ENCODE results near the gene TLR6. TPM values are rescaled to one million over a fixed set of nuclear protein-coding genes. Genes with fewer than 3 reads are reported as not detected.
A peak's percentile ranks its signal among the peaks of the same experiment; 100 is the strongest.

TLR6 gene
- total and polyA plus RNA-seq, 4 donors: 0.26 to 2.1 (median 1.3) TPM

DNA sequence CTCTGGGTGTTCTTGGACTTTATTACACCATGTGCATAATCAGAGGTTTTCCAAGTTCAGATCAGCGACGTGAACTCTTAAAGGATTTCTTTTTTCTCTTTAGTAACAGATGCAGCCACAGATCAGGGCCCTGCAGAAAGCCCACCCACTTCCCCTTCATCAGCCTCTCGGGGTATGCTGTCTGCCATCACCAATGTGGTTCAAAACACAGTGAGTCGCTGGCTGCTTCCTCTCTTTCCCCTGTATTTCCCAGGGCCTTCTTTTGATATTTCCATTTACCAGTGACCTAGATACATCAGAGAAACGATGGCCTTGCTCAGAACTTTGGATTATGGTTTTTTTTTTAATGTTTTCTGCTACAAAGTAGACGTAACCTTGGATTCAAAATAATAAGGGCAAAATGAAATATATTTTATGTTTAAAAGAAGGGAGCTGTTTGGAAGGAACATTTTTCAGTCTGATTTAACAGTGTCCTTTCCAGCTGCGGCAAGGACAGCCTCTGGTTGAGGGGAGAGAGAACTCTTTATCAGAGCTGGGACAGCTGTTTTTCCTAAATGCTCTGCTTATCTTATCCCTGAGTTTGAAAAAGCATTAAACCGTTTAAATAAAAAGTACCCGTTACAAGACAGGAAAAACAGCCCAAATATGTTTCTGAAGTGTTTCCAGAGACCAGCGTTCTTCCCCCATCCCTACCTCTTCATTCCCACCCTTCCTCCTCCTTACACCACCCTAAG, 49.2 kb upstream of the TLR6 start (continued):
- no peak for TF ChIP-seq GABPA (IDR thresholded peaks at IDR 0.05 in 1 of 2, conservative IDR thresholded peaks at IDR 0.05 in 1 of 2)
- TF ChIP-seq NR2F2 (IDR thresholded peaks at IDR 0.05): no peak
- no peak for TF ChIP-seq HNF4G (IDR thresholded peaks at IDR 0.05)

DNA sequence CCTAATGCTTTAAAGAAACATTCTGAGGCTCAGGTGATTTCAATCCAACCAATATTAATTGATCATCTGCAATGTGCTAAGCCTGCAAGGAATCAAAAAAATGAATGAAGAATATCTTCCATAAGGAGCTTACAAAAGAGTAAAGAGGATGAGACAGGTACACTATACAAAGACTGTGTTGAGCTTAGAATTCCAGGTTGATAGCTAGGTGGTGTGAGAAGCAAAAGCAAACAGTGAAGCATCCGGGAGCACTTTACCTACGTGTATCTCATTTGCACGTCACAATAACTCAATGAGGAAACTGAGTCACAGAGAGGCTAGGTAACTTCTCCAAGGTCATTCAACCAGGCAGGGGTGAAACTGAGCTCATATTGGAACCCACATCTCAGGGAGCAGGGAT, 48.1 kb upstream of the TLR6 start:
- H3K4me3 ChIP-seq (ENCODE audit: low read depth in 1 of 3, low read length in 3 of 3): no peak overlapping the region

More for the DNA sequence above, 48.1 kb upstream of the TLR6 start:
- Histone ChIP-seq H3K9me3 (ENCODE audit: control insufficient read depth in 4 of 4, low read length in 3 of 4) (no peaks in the 10 kb centered on the region), H3K27me3 (ENCODE audit: control insufficient read depth in 4 of 4, insufficient read depth in 4 of 4, low read length in 3 of 4) (no peaks in the 10 kb centered on the region), H3K9ac (ENCODE audit: low read depth in 1 of 2, low read length in 2 of 2) (no peak overlapping the region), H3K27ac (ENCODE audit: low read depth in 1 of 2, low read length in 2 of 2) (peak overlapping the region; percentile 72 to 73), H3K36me3 (ENCODE audit: control insufficient read depth in 4 of 4, insufficient read depth in 3 of 4, low read depth in 1 of 4, low read length in 3 of 4) (peaks cover 9 to 24% (median 21%) of the 10 kb centered on the region in 4 donors), H3K4me1 (ENCODE audit: control insufficient read depth in 4 of 4, insufficient read depth in 4 of 4, low read length in 3 of 4) (peaks cover 7 to 43% (median 36%) of the 10 kb centered on the region in 4 donors)
- 32% methylated on average over 3 of the region's 3 CpGs for WGBS
- TF ChIP-seq, protein P1, sequence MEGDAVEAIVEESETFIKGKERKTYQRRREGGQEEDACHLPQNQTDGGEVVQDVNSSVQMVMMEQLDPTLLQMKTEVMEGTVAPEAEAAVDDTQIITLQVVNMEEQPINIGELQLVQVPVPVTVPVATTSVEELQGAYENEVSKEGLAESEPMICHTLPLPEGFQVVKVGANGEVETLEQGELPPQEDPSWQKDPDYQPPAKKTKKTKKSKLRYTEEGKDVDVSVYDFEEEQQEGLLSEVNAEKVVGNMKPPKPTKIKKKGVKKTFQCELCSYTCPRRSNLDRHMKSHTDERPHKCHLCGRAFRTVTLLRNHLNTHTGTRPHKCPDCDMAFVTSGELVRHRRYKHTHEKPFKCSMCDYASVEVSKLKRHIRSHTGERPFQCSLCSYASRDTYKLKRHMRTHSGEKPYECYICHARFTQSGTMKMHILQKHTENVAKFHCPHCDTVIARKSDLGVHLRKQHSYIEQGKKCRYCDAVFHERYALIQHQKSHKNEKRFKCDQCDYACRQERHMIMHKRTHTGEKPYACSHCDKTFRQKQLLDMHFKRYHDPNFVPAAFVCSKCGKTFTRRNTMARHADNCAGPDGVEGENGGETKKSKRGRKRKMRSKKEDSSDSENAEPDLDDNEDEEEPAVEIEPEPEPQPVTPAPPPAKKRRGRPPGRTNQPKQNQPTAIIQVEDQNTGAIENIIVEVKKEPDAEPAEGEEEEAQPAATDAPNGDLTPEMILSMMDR (IDR thresholded peaks at IDR 0.05; ENCODE audit: low read depth, low read length, missing input control): no peak
- TF ChIP-seq TAF1 (conservative IDR thresholded peaks at IDR 0.05) (no peak), NR2F2 (IDR thresholded peaks at IDR 0.05) (no peak), RAD21 (IDR thresholded peaks at IDR 0.05) (no peak), GABPA (IDR thresholded peaks at IDR 0.05 in 1 of 2, conservative IDR thresholded peaks at IDR 0.05 in 1 of 2) (no peak), SP1 (IDR thresholded peaks at IDR 0.05) (no peak), EGR1 (IDR thresholded peaks at IDR 0.05; ENCODE audit: low read depth in 2 of 2) (no peak), HNF4A (conservative IDR thresholded peaks at IDR 0.05) (no peak)
- TF ChIP-seq, protein P2, sequence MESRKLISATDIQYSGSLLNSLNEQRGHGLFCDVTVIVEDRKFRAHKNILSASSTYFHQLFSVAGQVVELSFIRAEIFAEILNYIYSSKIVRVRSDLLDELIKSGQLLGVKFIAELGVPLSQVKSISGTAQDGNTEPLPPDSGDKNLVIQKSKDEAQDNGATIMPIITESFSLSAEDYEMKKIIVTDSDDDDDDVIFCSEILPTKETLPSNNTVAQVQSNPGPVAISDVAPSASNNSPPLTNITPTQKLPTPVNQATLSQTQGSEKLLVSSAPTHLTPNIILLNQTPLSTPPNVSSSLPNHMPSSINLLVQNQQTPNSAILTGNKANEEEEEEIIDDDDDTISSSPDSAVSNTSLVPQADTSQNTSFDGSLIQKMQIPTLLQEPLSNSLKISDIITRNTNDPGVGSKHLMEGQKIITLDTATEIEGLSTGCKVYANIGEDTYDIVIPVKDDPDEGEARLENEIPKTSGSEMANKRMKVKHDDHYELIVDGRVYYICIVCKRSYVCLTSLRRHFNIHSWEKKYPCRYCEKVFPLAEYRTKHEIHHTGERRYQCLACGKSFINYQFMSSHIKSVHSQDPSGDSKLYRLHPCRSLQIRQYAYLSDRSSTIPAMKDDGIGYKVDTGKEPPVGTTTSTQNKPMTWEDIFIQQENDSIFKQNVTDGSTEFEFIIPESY (IDR thresholded peaks at IDR 0.05): no peak
- TF ChIP-seq, protein P3, sequence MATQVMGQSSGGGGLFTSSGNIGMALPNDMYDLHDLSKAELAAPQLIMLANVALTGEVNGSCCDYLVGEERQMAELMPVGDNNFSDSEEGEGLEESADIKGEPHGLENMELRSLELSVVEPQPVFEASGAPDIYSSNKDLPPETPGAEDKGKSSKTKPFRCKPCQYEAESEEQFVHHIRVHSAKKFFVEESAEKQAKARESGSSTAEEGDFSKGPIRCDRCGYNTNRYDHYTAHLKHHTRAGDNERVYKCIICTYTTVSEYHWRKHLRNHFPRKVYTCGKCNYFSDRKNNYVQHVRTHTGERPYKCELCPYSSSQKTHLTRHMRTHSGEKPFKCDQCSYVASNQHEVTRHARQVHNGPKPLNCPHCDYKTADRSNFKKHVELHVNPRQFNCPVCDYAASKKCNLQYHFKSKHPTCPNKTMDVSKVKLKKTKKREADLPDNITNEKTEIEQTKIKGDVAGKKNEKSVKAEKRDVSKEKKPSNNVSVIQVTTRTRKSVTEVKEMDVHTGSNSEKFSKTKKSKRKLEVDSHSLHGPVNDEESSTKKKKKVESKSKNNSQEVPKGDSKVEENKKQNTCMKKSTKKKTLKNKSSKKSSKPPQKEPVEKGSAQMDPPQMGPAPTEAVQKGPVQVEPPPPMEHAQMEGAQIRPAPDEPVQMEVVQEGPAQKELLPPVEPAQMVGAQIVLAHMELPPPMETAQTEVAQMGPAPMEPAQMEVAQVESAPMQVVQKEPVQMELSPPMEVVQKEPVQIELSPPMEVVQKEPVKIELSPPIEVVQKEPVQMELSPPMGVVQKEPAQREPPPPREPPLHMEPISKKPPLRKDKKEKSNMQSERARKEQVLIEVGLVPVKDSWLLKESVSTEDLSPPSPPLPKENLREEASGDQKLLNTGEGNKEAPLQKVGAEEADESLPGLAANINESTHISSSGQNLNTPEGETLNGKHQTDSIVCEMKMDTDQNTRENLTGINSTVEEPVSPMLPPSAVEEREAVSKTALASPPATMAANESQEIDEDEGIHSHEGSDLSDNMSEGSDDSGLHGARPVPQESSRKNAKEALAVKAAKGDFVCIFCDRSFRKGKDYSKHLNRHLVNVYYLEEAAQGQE (IDR thresholded peaks at IDR 0.05): no peak
- TF ChIP-seq, protein P4, sequence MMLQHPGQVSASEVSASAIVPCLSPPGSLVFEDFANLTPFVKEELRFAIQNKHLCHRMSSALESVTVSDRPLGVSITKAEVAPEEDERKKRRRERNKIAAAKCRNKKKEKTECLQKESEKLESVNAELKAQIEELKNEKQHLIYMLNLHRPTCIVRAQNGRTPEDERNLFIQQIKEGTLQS (IDR thresholded peaks at IDR 0.05): no peak
- TF ChIP-seq, protein P5, sequence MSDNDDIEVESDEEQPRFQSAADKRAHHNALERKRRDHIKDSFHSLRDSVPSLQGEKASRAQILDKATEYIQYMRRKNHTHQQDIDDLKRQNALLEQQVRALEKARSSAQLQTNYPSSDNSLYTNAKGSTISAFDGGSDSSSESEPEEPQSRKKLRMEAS (IDR thresholded peaks at IDR 0.05): no peak
- DNase-seq (ENCODE audit: low spot score): no peak
